AG08395 (cell line): ENCODE data around the gene CHAF1A.
A peak's percentile ranks its signal among the peaks of the same experiment; 100 is the strongest.

Experiments
- DNase-seq: peaks from one replicate; pipeline ENCODE4 v3.0.0; 2012; ENCODE audit warnings: mixed read lengths, low spot score

CHAF1A gene

DNA sequence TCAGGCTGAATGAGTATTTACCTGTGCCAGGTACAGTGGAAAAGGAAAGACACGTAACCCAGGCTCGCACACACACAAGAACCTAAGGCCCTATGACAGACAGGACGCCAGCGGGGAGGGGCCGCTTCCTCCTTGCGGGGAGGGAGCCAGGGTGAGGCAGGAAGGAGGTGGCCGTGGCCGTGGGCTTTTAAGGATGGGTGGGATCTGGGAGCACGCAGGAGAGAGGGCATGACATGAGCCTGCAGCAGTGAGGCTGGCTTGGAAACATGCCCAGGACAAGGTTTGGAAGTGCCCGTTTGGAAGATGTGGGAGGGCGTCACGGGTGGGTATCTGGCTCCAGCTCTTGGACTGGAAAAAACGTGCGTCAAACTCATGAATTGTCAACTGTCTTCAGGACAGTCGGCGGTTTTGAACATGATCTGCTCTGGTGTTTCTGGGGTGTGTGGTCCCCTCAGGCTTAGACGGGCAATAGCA lies 22.1 kb upstream of the CHAF1A start:
- no peak for DNase-seq

DNA sequence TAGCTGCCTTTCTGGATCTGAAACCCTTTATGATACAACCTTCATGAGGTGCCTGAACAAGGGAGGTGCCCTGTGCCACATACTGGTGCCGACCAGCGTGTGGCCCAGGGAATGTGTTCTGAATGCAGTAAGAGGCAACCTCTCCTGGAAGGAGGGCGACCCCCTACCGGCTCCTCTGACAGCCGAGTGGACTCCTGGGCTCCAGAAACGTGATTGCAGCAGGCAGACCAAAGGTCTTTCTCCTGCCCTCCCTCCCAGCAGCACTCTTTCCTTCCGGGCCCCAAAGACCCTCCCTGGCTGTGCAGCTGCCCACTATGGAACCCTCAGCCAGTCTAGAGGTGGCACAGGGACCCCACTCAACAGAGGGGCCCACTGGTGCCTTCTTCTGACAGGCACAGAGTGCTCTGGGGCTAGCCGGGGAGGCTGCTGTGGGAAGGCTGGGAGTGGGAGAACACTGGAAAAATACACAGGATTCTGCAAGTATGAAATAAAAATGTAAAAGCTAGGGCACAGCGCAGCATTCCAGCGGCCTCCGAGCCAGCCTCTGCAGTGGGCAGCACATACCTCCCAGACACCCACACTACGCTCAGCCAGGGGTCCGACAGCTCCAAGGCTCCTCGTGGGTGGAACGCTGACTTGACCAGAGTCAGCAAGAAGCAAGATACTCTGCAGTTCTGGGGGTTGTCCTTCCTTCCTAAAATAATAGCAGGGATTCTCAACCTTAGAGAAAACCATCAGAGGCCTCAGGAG lies 17.0 kb upstream of the CHAF1A start:
- DNase-seq: no peak

DNA sequence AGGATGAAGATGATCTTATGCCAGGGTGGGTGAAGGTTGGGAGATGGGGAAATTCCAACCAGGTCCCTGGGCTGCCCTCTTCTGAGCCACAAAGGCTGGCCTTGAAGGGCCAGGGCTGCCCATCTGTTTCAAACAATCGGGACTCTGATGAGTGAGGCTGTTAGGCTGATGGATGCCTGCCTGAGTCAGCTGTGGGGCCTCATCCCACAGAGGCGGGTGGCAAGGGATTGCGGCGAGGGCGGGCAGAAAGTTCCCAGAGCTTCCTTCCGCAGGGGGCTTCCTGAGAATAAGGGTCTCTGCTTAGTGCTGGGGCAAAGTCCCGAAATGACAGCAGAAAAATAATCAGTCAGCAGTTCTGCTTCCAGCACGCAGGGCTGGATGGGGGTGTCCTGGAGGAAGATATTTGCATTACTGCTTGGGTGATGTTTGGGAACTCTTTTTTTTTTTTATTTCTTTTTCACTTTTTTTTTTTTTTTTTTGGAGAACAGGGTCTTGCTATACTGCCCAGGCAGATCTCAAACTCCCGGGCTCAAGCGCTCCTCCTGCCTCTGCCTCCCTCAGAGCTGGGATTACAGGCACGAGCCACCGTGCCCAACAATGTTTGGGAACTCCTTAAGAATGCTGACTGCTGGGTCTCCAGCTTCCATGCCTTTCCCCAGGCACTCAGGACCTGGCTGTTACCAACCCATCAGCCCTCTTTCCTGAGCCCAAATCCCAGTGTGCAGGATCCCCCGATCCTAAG lies 16.2 kb upstream of the CHAF1A start:
- DNase-seq: no peak

DNA sequence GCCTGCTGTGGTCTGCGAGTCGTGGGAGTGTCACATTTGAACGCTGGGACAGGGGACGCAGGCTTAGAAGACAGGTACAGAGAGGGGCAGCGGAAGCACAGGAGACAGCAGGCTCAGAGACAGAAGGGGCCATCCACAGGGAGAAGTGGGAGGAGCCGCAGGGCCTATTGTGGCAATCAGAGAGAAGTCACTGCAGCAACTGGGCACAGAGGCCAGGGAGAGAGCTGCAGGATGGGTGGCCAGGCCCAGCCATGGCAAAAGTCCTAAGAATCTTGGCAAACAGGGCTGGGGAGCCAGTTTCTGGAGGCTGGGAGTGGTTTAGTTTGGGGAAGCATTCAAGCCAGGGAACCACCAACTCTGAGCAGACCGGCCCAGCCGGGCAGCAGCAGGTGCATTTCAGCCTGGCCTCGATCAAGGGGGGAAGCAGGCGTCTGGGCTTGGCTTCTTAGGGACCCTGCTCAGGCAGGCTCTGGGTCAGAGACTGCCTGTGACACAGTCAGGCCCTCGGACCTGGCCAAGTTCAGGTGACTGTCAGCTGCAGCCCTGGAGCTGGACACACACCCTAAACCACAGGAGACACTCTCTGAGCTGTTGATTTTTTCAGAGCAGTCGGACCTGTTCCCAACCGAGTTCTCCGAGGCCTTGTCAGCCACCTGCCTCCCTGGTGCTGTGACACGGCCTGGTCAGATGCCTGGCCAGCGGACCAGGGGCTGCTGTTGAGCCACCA lies 13.9 kb upstream of the CHAF1A start:
- peak; percentile 48 for DNase-seq

DNA sequence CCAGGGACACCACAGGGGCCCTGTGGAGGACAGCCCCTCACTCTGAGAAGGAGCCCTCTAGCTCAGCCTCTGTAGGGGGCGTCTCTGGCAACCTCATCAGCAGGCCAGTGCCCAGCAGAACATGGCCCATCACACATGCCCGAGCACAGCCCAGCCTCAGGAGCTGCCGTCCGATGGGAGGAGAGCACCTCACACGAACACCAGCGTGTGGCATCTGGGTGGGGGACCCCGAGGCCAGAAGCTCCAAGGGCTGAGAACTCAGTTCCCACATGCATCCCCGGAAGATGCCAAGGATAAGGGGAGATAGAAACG lies 13.4 kb upstream of the CHAF1A start:
- no peak for DNase-seq

DNA sequence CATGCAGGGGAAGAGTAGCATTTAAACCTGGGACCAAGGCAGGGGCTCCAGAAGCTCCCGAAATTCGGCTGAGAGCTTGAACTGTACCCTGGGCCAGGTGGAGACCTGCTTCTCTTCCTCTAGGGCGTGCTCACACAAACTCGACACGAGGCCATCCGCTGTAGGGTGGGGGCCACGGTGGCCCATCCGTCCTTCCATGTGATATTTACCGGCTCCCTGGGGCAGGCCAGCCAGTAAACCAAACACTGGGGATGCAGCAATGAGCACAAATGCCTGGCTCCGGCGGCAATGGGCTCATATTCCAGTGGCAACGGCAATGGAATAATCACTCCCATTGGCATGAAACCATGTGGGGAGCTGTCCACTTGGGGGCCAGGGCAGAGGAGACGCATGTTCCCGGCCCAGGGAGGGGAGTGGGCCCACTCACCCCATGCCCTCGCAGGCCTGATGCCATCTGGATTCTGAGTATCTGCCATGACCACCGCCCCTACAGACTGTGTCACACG lies 12.9 kb upstream of the CHAF1A start:
- no peak for DNase-seq

DNA sequence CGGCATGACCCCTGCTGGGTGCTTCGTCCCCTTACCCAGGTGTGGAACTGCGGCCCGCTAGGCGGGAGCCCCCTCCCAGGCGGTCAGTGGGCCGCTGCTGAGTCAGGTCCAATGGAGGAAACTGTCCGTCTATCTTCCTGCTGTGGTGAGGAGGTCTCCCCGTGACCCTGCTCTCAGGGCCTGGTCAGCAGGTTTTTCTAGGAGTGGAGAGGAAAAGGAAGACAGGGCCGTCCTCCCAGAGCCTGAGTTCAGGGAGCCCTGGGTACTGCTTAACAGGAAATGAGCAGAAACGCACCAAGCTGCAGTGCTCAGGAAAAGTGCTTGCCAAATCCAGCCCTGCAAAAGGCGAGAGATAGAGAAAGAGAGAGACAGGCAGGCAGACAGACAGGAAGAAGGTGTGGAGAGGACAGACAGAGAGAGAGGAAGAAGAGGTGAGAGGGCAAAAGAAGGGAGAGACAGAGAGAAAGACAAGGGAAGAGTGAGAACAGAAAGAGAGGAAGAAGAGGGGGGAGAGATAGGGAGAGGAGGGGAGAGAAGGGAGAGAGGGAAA lies 12.3 kb upstream of the CHAF1A start:
- peak; percentile 42 for DNase-seq

DNA sequence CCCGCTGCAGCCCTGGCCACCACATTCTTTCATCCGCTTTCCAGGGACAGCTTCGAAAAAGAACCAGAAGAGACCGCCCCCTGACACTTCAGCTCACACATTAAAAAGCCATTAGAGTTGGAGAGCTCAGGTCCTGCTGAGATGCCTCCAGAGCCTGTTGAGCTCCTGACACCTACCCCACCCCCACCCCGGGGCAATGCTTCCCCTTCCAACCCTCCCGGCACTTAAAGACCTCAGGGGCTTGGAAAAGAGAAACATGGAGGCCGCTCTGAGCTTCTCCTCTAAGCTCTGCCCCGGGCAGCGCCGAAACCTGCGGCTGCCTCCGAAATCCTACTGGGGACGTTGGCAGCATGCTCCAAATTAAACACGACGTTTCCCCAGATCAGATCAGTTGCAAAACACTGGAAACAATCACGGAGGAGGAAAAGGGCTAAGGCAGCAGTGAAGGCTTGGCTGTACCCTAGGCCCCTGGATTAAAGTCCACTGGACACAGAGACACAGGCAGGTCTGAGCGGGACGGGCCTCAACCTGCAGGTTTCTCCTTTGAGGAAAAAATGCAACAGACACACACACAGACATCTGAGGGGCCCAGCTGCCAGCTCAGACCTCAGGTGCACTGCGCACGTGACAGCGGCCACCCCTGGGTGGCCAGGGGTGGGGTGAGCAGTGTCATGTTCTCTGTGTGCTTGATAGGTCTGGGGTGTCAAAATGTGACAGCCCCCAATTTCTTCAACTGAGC lies 11.7 kb upstream of the CHAF1A start:
- DNase-seq: no peak

DNA sequence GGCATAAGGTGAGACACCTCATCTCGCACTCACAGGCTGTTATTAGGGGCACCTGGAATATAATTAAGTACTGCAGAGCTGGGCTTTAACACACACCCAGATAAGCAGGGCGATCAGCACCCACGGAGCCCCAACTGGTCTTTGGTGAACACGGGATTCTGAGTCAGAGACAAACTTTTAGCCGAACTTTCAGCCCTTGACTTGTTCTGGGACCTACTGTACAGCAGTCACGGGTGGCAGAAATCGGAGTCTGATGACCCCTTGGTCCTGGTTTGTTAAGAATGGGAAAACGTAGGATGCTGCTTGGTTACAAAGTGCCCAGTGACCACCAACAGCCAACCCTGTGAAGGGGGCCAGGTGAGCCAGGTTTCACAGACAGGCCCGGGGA lies 11.1 kb upstream of the CHAF1A start:
- no peak for DNase-seq

DNA sequence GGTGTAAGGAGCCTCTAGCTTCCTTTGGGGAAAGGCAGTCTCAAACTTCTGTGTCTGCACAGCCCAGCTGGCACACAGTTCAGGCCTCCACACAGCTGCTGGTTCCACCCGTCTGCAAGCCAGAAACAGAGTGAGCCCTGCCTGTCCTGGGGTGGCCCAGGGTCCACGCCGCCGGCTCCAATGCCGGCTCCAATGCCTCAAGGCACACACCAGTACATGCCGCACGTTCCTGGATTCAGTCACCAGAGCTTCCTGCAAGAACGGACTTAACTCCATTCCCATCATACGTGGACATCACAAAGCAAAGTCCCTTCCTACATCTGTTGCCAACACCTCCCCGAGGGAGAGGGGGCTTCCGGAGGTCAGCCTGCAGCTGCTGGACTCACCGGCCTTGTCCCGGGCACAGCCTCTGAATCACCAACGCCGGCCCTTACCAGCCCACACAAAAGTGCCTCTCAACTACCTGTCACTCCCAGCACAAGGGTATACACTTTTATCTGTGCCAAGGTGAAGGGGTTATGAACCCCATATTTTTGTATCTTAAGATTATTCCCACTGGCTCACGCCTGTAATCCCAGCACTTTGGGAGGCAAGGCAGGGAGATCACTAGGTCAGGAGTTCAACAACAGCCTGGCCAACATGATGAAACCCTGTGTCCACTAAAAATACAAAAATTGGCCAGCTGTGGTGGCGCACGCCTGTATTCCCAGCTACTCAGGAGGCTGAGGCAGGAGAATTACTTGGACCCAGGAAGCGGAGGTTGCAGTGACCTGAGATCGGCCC lies 10.5 kb upstream of the CHAF1A start:
- DNase-seq: peak; percentile 44

DNA sequence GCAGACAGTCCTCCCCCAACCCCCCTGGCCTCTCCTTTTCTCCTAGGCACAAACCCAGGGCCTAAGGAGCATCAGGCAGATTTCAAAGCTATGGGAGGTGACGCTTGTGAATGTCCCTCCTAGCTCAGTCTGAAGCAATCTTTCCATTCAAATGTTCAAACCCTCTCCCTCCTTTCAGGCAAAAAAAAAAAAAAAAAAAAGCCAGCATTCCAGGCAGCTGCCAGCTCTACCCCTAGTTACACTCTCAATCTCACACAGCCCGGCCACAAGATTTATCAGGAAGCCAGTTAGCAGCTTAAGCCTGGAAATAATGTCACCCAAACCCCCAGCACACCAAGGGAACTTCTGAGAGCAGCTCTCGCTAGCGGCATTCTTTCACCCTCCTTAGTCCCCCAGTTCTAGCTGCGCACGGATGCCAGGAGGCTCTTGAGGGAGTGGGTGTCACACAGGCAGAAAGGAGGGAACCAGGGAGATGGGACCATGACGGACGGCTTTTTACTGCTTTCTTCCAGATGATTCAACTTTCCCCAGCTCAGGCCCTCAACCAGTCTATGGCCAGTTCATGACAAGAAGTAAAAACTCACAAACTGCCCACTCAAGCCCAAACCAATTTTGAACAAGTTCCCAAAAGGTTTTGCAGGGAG lies 8.4 kb upstream of the CHAF1A start:
- peak; percentile 73 for DNase-seq

DNA sequence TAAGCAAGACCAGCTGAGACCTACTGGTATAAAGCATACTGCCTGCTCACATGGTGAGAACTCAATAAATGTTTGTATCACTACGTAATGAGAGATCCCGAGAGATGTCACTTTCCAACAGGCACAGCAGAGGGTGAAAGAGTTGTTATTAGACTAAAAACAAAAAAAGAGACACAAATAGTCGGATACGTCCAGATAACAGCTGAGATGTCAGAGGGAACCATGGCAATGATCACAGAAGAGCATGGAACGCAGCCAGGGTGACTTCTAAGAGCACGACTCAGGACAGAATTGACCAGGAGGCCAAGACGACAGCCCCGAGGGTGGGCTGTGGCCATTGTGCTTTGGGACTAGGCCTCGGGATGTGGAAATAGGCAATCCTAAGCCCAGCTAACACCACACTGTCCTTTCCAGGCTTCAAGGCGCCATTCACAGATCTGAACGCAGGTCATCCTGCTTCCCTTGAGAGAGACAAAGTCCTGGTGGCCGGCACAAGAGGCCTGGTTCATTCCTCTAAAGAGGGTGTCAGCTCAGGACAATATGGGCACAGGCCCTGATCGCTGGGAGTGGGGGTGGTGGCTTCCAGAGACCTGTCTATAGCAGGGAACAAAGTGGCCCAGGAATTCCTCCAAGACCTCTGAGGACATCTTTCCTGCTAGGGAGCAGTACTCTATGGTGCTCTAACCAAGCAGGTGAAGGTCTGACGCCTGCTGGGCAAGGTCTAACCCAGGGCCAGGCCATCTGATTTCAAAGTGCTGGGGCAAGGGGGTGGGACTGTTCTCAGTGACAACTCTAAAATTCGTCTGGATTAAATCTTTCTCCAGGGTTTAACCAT lies 5.3 kb upstream of the CHAF1A start:
- no peak for DNase-seq

DNA sequence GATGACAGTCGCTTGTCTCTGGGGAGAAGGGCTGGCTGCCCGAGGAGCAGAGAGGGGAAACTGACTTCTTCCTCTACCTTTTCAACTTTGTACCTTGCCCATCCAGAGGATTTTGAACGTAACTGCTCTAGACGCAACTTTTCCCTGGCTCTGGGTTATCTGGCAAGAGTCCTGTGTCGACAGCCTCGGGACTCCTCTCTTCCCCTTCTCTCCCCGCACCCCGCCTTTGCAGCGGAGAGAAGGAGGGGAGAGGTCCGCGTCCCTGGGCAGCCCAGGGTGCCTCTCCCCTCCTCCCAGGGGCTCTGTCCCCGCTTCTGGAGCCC lies 2.7 kb upstream of the CHAF1A start:
- no peak for DNase-seq

DNA sequence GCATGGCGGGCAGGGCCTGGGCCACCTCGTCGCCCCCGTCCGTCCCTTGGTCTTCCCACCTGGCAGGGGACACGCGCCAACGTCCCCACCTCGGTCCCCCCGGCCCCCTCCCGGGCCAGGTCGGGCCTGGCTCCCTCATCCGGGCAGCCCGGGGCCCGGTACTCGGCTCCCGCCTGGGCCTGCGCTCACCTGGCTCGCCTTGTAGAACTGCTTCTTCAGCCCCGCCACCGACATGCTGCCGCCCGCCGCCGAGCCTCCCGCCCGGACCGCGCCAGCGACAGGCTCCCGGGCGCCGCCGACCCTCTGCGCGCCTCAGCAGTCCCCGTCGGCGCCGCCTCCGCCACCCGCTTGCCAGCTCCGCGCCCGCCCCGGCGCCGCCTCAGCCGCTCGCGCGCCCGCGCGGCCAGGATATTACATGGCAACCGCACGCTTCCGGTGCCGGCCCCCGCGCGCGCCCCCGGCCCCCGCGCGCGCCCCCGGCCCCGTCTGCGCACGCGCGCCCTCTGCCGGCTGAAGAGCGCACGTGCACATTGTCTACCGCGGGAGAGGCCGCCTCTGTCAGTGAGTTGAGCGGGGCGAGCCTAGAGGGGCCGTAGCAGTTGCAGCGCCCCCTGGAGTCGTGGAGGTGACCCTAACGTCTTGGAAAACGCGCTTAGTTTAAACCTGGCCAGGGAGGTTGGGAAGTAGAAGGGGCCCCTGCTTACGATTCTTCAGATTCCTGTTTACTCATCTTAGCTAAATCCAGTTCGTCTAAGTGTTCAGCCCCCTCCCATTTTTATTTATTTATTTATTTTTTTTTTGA lies 2.1 kb upstream of the CHAF1A start, which contains the start of gene SH3GL1:
Gene SH3GL1 (minus strand): TSS at position 413 of the 802 bp plus-strand sequence. CDS start 179 bp downstream, at position 234.
- DNase-seq: peak; percentile 92

DNA sequence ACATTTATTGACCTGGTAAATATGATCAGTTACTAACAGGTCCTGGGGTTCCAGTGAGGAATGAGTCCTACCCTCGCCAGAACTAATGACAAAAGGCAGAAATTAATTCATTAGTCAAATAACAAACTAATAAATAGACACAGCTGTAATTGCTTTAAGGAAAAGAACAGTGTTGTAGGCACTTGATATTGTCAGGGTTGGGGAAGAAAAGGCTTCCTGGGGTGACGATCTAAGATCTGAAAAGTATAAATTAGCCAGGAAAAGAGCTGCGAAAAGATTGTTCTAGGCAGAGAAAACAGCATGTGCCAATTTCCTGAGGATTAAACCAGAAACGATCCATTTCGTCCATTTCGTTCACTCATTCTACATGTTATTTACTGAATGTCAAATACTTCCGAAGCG lies 670 bp upstream of the CHAF1A start:
- DNase-seq: no peak

DNA sequence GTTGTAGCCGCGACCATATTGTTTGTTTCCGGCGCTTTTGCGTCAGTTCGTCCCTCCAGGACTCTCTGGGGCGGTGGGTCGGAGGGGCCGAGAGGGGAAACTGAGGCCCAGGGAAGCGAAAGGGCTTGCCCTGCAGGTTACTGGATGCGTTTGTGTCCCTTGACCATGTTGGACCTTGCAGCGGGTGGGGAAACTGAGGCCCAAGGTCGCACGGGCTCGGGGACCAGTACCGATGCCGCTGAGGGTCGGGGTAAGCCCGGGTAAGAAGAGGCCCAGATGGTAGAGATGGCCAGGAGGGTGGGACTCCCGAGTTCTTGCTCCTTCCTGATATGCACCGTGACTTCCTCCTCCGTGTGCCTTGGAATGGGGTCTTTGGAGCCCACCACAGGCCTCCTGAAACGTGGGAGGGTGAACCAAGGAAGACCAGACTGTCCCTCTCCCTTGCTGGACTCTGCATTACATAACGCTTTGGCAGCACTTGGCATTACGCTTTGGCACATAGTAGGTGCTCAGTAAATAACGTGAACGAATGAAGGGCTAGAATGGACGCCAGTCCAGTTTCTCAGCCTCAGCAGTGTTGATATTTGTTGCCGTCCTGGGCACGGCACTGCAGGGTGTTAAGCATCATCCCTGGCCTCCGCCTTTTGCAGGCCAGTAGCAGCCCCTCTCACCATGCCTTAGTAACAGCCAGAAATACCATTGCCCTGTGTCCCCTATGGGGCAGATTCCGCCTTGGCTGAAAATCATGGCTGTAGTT lies 743 bp downstream of the CHAF1A start:
- DNase-seq: no peak

DNA sequence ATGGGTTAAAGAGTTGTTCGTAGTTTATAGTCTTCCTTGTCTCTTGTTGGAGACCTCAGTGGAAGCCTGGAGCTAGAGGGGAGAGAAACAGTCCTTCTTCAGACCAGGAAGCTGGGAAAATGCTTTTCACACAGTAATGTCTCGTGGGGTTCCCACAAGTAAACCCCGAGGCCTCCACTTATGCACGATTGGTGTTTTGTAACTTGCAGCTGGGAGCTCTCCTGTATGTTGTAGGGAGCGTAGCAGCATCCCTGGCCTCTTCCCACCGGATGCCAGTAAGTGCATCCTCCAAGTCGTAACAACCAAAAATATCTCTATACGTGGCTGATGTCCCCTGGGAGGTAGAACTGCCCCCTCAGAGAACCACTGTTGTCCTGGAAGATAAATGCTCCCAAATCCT lies 3.5 kb downstream of the CHAF1A start:
- no peak for DNase-seq

DNA sequence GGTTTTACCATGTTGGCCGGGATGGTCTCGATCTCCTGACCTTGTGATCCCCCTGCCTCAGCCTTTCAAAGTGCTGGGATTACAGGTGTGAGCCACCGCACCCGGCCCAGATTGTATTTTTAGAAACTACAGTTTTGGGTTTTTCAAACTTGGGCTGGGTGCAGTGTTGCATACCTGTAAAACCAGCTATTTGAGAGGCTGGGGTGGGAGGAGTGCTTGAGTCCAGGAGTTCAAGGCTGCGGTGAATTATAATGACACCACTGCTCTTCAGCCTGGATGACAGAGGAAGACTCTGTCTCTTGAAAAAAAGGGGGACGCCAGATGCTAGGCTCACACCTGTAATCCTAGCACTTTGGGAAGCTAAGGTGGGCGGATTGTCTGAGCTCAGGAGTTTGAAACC lies 4.2 kb downstream of the CHAF1A start:
- DNase-seq: no peak
